ENCODE measurements around the gene ARPC3.
"Not testable (repeated sequence)": the region's sequence is repeated elsewhere in the genome, so short reads cannot be mapped to it uniquely, and the experiment has no call there.

Gene ARPC3

DNA sequence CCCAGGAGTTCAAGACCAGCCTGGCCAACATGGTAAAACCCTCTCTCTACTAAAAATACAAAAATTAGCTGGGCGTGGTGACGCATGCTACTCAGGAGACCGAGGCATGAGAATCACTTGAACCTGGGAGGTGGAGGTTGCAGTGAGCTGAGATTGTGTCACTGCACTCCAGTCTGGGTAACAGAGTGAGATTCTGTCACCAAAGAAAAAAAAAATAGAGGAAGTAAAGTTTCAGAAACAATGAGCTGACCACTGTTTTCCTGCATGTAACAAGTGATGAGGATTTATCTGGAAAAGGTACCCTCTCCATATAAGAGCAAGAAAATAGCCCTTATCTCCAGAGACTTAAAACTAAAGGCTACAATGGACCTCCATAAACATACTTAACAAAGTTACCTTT, 33.0 kb downstream of the ARPC3 start:
- DNase-seq (ENCODE audit: low read depth in 3 of 3): not testable (repeated sequence)

DNA sequence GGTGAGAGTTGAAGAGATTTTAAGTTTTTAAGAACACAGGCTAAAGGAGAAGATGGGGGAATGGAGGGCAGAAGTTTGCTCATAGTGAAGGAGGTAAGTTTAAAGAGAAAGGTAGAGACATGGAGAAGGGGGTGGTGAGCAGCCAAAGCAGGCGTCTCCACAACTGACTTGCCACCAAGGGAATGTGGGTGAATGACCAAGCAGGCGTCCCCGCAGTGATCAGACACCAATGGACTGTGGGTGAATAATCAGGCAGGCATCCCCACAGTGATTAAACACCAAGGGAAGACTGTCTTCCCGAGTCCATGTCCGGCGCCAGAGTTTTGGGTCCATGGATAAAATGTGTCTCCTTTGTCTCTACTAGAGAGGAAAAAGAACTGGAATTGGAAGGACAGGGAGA, 40.1 kb downstream of the ARPC3 start:
- not testable (repeated sequence) for DNase-seq (ENCODE audit: low read depth in 3 of 3)

DNA sequence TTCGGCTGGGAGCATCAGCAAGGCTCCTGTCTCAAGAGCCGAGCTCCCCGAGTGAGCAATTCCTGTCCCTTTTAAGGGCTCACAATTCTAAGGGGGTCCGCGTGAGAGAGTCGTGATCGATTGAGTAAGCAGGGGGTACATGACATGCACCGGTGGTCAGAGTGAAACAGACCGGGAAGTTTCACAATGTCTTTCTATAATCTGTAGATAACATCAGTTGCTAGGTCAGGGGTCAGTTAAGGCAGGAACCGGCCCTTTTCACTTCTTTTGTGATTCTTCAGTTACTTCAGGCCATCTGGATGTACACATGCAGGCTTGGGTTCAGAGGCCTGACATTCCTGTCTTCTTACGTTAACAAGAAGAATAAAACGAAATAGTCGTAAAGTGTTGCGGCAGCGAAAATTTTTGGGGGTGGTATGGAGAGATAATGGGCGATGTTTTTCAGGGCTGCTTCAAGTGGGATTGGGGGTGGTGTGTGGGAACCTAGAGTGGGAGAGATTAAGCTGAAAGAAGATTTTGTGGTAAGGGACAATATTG, 44.9 kb downstream of the ARPC3 start:
- DNase-seq (ENCODE audit: low read depth in 3 of 3): not testable (repeated sequence)

DNA sequence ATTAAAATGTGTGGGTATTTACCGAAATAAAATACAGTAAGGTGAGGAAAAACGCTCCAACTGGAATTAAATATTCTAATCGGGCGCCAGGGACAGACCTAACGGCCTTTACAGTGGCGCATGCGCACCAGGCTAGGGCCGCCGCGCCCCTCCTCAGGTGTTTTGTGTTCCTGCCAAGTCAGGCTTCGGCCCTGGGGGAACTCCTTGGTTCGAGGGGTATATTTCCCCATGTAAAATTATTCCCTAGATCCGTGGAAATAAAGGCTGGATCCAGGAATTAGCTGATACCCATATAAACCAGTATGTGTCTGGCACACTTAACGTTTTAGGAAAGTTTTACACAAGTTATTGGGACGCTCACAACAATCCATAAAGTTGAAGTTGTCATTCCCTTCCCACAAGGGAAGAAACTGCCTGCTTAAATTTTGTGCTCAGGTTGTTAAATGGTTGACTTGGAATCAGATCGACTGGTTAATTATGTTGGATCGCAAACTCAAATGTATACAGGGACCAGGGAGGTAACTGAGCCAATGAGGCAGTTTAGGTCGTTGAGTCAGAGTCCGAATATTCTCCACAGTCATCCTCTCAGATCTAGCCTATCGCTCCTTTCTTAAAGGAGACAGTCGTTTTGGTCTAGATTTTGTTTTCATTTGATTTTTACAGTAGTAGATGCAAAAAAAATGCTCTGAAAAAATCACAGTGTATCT, 46.0 kb downstream of the ARPC3 start:
- DNase-seq (ENCODE audit: low read depth in 3 of 3): peak; percentile 60 to 66 (median 61)

DNA sequence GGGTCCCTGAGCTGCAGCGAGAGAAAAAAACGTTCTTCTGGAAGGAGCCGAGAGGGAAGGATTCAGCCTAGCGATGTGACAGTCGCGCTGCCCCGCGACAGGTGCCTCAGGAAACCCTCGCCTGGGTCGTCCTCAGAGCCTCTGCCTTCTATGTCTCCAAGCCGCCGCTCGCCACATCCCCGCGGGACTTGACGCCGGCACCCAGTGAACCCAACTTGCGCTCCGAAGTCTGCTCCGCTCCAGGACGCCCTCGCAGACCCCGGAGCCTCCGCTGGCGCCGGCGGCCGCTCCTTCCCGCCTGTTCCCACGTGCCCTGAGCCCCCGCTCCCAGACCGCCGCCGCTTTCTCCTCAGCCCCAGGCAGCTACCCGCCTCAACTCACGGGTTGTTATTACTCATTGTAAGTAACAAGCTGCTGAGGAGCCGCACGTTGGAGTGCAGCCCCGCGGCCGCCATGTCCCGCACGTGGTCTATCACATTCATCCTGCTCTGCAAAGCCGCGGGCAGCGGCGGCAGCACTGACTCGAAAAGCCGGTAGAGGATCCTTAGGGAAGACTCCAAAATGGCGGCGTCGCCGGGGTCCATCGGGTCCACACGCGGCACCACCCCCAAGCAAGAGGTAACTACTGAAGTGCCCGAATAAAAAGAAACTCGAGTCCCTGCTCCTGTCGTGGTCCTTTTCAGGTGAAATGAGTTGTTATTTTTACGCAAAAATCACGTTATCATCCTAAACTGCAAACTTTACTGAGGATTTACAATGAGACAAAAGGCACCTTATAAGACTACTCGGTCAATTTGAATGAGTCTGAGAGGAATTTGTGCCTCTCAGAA, 46.8 kb downstream of the ARPC3 start, which contains the start of gene ANAPC7:
Gene ANAPC7, minus strand, starts transcription at position 563 of the 830 bp plus-strand sequence. Its CDS starts 81 bp downstream, at position 482.
- peak; percentile 75 to 81 (median 78) for DNase-seq (ENCODE audit: low read depth in 3 of 3)

Data from stimulated activated CD4-positive, alpha-beta T cell treated with anti-CD3 and anti-CD28 coated beads, TNF-alpha, amount 100 ng/mL, for 48 hours (primary cell).